Measurements from ENCODE around the gene SPTA1.

Gene SPTA1

DNA sequence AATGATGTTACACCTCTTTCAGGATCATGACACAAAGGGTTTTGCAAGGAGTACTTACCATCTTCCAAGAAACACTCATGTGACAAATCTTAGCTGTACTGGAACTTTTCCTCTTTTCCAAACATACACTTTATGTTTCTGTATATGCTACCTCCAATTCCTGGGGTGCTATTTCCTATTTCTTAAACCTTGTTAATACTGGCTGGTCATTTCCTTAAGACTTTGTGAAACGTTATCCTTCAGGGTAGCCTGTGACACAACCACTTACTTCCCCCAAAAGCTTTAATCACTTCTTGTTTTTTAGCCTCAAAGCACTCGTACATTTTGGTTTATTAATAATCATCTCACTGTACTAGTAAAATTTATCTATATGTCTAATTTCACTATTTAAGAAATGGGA, 42.1 kb downstream of the SPTA1 start:
- TF ChIP-seq, protein P1, sequence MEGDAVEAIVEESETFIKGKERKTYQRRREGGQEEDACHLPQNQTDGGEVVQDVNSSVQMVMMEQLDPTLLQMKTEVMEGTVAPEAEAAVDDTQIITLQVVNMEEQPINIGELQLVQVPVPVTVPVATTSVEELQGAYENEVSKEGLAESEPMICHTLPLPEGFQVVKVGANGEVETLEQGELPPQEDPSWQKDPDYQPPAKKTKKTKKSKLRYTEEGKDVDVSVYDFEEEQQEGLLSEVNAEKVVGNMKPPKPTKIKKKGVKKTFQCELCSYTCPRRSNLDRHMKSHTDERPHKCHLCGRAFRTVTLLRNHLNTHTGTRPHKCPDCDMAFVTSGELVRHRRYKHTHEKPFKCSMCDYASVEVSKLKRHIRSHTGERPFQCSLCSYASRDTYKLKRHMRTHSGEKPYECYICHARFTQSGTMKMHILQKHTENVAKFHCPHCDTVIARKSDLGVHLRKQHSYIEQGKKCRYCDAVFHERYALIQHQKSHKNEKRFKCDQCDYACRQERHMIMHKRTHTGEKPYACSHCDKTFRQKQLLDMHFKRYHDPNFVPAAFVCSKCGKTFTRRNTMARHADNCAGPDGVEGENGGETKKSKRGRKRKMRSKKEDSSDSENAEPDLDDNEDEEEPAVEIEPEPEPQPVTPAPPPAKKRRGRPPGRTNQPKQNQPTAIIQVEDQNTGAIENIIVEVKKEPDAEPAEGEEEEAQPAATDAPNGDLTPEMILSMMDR (IDR thresholded peaks at IDR 0.05) = no peak

DNA sequence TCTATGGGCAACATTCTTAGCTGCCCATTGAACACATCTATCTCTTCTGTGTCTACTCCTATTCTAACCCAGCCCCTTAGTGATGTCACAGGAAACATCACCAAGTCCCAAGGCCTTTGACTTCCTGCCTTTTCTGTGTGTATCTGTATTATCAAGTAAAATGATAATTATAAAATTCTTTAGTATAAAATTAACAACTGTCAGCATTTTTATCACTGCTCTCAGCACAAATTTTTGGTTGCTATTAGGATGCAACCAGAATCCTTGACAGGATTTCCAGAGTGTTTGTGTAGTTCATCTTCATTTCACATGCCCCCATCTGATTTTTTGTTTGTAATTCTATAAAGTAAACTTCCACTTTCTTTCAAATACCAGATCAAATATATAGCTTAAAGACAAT, 47.6 kb downstream of the SPTA1 start:
- Histone ChIP-seq H3K27ac (no peak overlapping the region), H3K4me1 (no peaks in the 10 kb centered on the region), H3K9ac (no peak overlapping the region), H2AFZ (no peak overlapping the region), H3K36me3 (ENCODE audit: control insufficient read depth, insufficient read depth, low read length) (no peaks in the 10 kb centered on the region), H3K79me2 (no peaks in the 10 kb centered on the region), H3K4me2 (ENCODE audit: low read length) (no peak overlapping the region), H3K4me3 (ENCODE audit: low read depth, low read length) (no peak overlapping the region), H3K9me3 (ENCODE audit: control insufficient read depth, low read length) (no peaks in the 10 kb centered on the region), H3K27me3 (ENCODE audit: control insufficient read depth, insufficient read depth, low read length) (no peaks in the 10 kb centered on the region)
- TF ChIP-seq, protein P1 (IDR thresholded peaks at IDR 0.05) = no peak

More for the DNA sequence above, 42.1 kb downstream of the SPTA1 start:
- Histone ChIP-seq H3K4me1 (no peaks in the 10 kb centered on the region), H3K9me3 (ENCODE audit: control insufficient read depth, low read length) (no peaks in the 10 kb centered on the region), H3K79me2 (no peaks in the 10 kb centered on the region), H3K4me3 (ENCODE audit: low read depth, low read length) (no peak overlapping the region), H3K4me2 (ENCODE audit: low read length) (no peak overlapping the region), H3K36me3 (ENCODE audit: control insufficient read depth, insufficient read depth, low read length) (no peaks in the 10 kb centered on the region), H3K27ac (no peak overlapping the region), H3K9ac (no peak overlapping the region), H3K27me3 (ENCODE audit: control insufficient read depth, insufficient read depth, low read length) (no peaks in the 10 kb centered on the region), H2AFZ (no peak overlapping the region)

DNA sequence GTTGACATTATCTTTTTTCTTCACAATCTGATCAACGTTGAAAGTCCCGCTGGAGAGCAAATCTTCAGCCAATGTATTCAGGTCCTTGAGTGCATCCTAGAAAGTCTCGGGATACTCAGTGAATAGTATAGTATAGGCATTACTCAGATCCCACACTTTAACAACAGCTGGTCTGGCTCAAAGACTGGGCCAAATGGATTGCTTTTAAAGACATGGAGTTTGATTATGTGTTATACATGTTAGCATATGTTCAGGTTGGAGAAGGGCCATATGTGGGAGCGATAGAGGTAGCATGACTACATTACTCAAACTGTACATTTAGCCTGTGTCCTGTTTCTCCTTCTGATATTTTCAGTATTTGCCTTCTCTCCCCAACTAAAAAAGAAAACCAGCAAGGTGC, 48.4 kb downstream of the SPTA1 start:
- TF ChIP-seq, protein P1 (IDR thresholded peaks at IDR 0.05) = no peak
- Histone ChIP-seq H3K27me3 (ENCODE audit: control insufficient read depth, insufficient read depth, low read length) (no peaks in the 10 kb centered on the region), H3K4me3 (ENCODE audit: low read depth, low read length) (no peak overlapping the region), H3K79me2 (no peaks in the 10 kb centered on the region), H3K9ac (no peak overlapping the region), H3K4me2 (ENCODE audit: low read length) (no peak overlapping the region), H3K27ac (no peak overlapping the region), H3K36me3 (ENCODE audit: control insufficient read depth, insufficient read depth, low read length) (no peaks in the 10 kb centered on the region), H3K9me3 (ENCODE audit: control insufficient read depth, low read length) (no peaks in the 10 kb centered on the region), H2AFZ (no peak overlapping the region), H3K4me1 (no peaks in the 10 kb centered on the region)

DNA sequence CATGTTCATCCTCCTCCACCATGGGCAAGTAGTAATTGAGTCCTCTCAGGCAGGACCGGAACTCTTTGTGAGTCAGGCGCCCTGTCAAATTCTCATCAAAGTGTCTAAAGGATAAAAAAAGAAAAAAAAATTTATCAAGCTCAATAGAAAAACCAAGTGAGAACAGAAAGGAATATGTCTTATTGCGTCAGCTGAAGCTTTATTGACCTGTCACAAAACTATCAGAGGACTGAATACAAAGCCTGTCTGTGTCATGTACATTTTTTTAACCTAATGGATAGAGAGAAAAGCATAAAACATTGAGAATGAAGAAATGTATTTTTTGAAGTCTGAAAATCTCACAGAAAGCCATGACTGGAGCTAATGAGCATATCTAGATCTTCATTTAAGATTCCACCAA, 72.8 kb downstream of the SPTA1 start:
- no peaks in the 10 kb centered on the region for H3K4me1 ChIP-seq
- H3K27me3 ChIP-seq (ENCODE audit: control insufficient read depth, insufficient read depth, low read length) = no peaks in the 10 kb centered on the region
- no peak overlapping the region for H3K4me3 ChIP-seq (ENCODE audit: low read depth, low read length)
- no peak overlapping the region for H3K4me2 ChIP-seq (ENCODE audit: low read length)
- no peaks in the 10 kb centered on the region for H3K79me2 ChIP-seq
- H3K27ac ChIP-seq = no peak overlapping the region
- H3K9me3 ChIP-seq (ENCODE audit: control insufficient read depth, low read length) = no peaks in the 10 kb centered on the region
- no peak overlapping the region for H2AFZ ChIP-seq
- no peak overlapping the region for H3K9ac ChIP-seq
- TF ChIP-seq, protein P1 (IDR thresholded peaks at IDR 0.05) = no peak
- H3K36me3 ChIP-seq (ENCODE audit: control insufficient read depth, insufficient read depth, low read length) = no peaks in the 10 kb centered on the region

- Histone ChIP-seq H3K27ac (no peak overlapping the region), H3K36me3 (ENCODE audit: control insufficient read depth, insufficient read depth, low read length) (no peaks in the 10 kb centered on the region), H3K4me3 (ENCODE audit: low read depth, low read length) (no peak overlapping the region), H2AFZ (no peak overlapping the region), H3K4me1 (no peaks in the 10 kb centered on the region), H3K79me2 (no peaks in the 10 kb centered on the region), H3K4me2 (ENCODE audit: low read length) (no peak overlapping the region), H3K9ac (no peak overlapping the region), H3K27me3 (ENCODE audit: control insufficient read depth, insufficient read depth, low read length) (no peaks in the 10 kb centered on the region), H3K9me3 (ENCODE audit: control insufficient read depth, low read length) (no peaks in the 10 kb centered on the region)
- TF ChIP-seq, protein P1 (IDR thresholded peaks at IDR 0.05) = no peak
These were observed 74.6 kb downstream of the SPTA1 start for GRCh38 chr1:158611916-158612315.

Measured in parathyroid adenoma (tissue), 2 donors.